K562 (cell line): ENCODE measurements around the gene CLDND2. TPM values are rescaled to one million over a fixed set of nuclear protein-coding genes. Genes with fewer than 3 reads are reported as not detected.
A peak's percentile ranks its signal among the peaks of the same experiment; 100 is the strongest.

ENCODE experiments used
- ATAC-seq: fragments of 200-7000 bp; cut with Tn5 transposase; 3 replicates; pipeline ENCODE4 v1.9.1; 2020; ENCODE audit warnings: moderate library complexity
- BruUV-seq: library from RNA; stranded (reverse); fragments of 400-500 nt; replicated peaks from 2 replicates; lab custom pipeline; 2021; lab: Mats Ljungman, UMichigan
- CTCF ChIA-PET: fragments of 300-600 bp; formaldehyde crosslinking; extraction: SDS; loops from one replicate; lab custom pipeline; 2021; ENCODE audit warnings: low intra/inter-chr PET ratio; lab: Yijun Ruan, JAX
- POLR2A ChIA-PET: fragments of 300-600, 350-650 bp; sonication (Branson Sonifier 250); formaldehyde crosslinking; extraction: SDS; loops from one replicate; lab custom pipeline; 2021; ENCODE audit warnings: antibody characterized with exemption, inconsistent platforms; lab: Yijun Ruan, JAX
- DNase-seq, 4 experiments: peaks; one replicate each; pipeline versions ENCODE4 v3.0.0 to v3.0.0-alpha.2; 2011 to 2018; ENCODE audit warnings: low spot score in 3 of 4, mixed read lengths in 3 of 4; ENCODE audit errors: extremely low read depth in 1 of 4
- FAIRE-seq: peaks from 2 replicates; lab custom pipeline; 2011; peaks lifted over from hg19 to GRCh38; lab: Jason Lieb, UNC
- H2AFZ ChIP-seq: 2 replicates; pipeline ENCODE4 v1.6.0; 2011; ENCODE audit warnings: low read depth, low read length, control low read depth, inconsistent platforms
- H3K27ac ChIP-seq: fragments of 200-600 bp; 3 replicates; pipeline ENCODE4 v1.8.0; 2011; ENCODE audit warnings: low read depth, mild to moderate bottlenecking, control low read depth, inconsistent platforms, low read length, moderate library complexity, mixed read lengths; ENCODE audit errors: extremely low read depth
- H3K27me3 ChIP-seq, 2 experiments: fragments of 300-600 bp in 1 of 2; 2 replicates in 1 of 2; 3 replicates in 1 of 2; pipeline versions ENCODE4 v1.6.0 to v1.8.0; 2011; ENCODE audit warnings: inconsistent platforms in 2 of 2, low read length in 2 of 2, mild to moderate bottlenecking in 1 of 2, mixed read lengths in 1 of 2, moderate library complexity in 1 of 2; ENCODE audit not compliant: control insufficient read depth in 2 of 2, insufficient read depth in 2 of 2
- H3K36me3 ChIP-seq: fragments of 300-600 bp; 3 replicates; pipeline ENCODE4 v1.8.0; 2011; ENCODE audit warnings: mild to moderate bottlenecking, low read length, inconsistent platforms; ENCODE audit not compliant: control insufficient read depth, insufficient read depth
- H3K4me1 ChIP-seq, 2 experiments: fragments of 200-600 bp in 1 of 2; replicated peaks in 1 of 2; 2 replicates in 1 of 2; 3 replicates in 1 of 2; pipeline versions ENCODE4 v1.5.1 to v1.8.0; 2011; ENCODE audit warnings: inconsistent platforms in 2 of 2, low read length in 2 of 2, mild to moderate bottlenecking in 1 of 2, mixed read lengths in 1 of 2, moderate library complexity in 1 of 2; ENCODE audit not compliant: control insufficient read depth in 2 of 2, insufficient read depth in 2 of 2
- H3K4me2 ChIP-seq: 2 replicates; pipeline ENCODE4 v1.6.1; 2011; ENCODE audit warnings: low read length, control low read depth, inconsistent platforms, mixed read lengths; ENCODE audit not compliant: insufficient read depth
- H3K4me3 ChIP-seq: fragments of 200-600 bp; sonication (generic), shearing (Covaris generic); 2 replicates; pipeline ENCODE4 v1.5.1; 2016; ENCODE audit warnings: control low read depth, inconsistent platforms
- H3K79me2 ChIP-seq: fragments of 200-600 bp; 3 replicates; pipeline ENCODE4 v1.8.0; 2011; ENCODE audit warnings: low read length, inconsistent platforms; ENCODE audit not compliant: control insufficient read depth, insufficient read depth
- H3K9ac ChIP-seq, 2 experiments: 2 replicates each; pipeline versions ENCODE4 v1.6.0 to v1.6.1; 2011; ENCODE audit warnings: low read depth in 2 of 2, low read length in 2 of 2, control low read depth in 1 of 2, inconsistent platforms in 1 of 2, mild to moderate bottlenecking in 1 of 2, mixed read lengths in 1 of 2; ENCODE audit not compliant: insufficient read depth in 1 of 2
- H3K9me1 ChIP-seq: one replicate; pipeline ENCODE4 v1.6.0; 2011; ENCODE audit warnings: inconsistent platforms, mild to moderate bottlenecking, low read length, moderate library complexity; ENCODE audit not compliant: control insufficient read depth, insufficient read depth
- H3K9me3 ChIP-seq: replicated peaks from 2 replicates; pipeline ENCODE4 v1.5.1; 2011; ENCODE audit warnings: low read depth, low read length, inconsistent platforms; ENCODE audit not compliant: control insufficient read depth, insufficient read depth
- H4K20me1 ChIP-seq: replicated peaks from 2 replicates; pipeline ENCODE4 v1.6.1; 2011; ENCODE audit warnings: low read length, inconsistent platforms, mixed read lengths; ENCODE audit not compliant: control insufficient read depth, insufficient read depth
- BRD4 ChIP-seq: fragments of 200-600 bp; sonication (generic); IDR thresholded peaks from 2 replicates; pipeline ENCODE4 v1.6.1; 2017; ENCODE audit warnings: inconsistent platforms
- DNMT1 ChIP-seq: fragments of 450-650 bp; IDR thresholded peaks from 2 replicates; pipeline ENCODE4 v1.6.1; 2016; ENCODE audit warnings: antibody characterized with exemption, mild to moderate bottlenecking
- ELF1 ChIP-seq: fragments of 200-800 bp; sonication (Bioruptor generic); IDR thresholded peaks from 2 replicates; pipeline ENCODE4 v1.6.1; 2016; ENCODE audit warnings: missing genetic modification characterization, missing compliant biosample characterization
- HDAC3 ChIP-seq: fragments of 450-650 bp; IDR thresholded peaks from 2 replicates; pipeline ENCODE4 v1.6.1; 2018; ENCODE audit warnings: borderline replicate concordance, mild to moderate bottlenecking, moderate library complexity; ENCODE audit not compliant: partially characterized antibody
- HIVEP1 ChIP-seq: fragments of 250-450 bp; sonication (Bioruptor Pico); IDR thresholded peaks from 2 replicates; pipeline ENCODE4 v1.4.0; 2020; ENCODE audit warnings: mild to moderate bottlenecking
- HNRNPL ChIP-seq: fragments of 200-400 bp; formaldehyde crosslinking; IDR thresholded peaks from 2 replicates; pipeline ENCODE4 v1.6.1; 2017; ENCODE audit warnings: low read depth, mild to moderate bottlenecking, low read length
- JUND ChIP-seq, 2 experiments: IDR thresholded peaks; 2 replicates in 1 of 2; 3 replicates in 1 of 2; pipeline ENCODE4 v1.6.1; 2011; ENCODE audit warnings: borderline replicate concordance in 2 of 2, low read depth in 2 of 2, low read length in 2 of 2, improper control_type of control experiment in 1 of 2, missing biosample characterization in 1 of 2, missing genetic modification characterization in 1 of 2, missing genetic modification reagents in 1 of 2
- KDM2B ChIP-seq: fragments of 250-450 bp; sonication (Bioruptor Pico); IDR thresholded peaks from 2 replicates; pipeline ENCODE4 v1.8.0; 2021; ENCODE audit warnings: mild to moderate bottlenecking, moderate library complexity
- MCM2 ChIP-seq: fragments of 450-650 bp; IDR thresholded peaks from 2 replicates; pipeline ENCODE4 v1.6.1; 2017; ENCODE audit warnings: low read depth, mild to moderate bottlenecking
- NFIX ChIP-seq: fragments of 250-450 bp; sonication (Bioruptor Pico); IDR thresholded peaks from 2 replicates; pipeline ENCODE4 v1.4.0; 2020; ENCODE audit warnings: low read depth, mild to moderate bottlenecking, moderate library complexity
- PML ChIP-seq: IDR thresholded peaks from 2 replicates; pipeline ENCODE4 v1.6.1; 2012; ENCODE audit warnings: low read length, inconsistent platforms
- POLR2AphosphoS2 ChIP-seq: IDR thresholded peaks from 2 replicates; pipeline ENCODE4 v1.6.1; 2012; ENCODE audit warnings: low read length, improper control_type of control experiment
- RBM22 ChIP-seq: fragments of 200-400 bp; formaldehyde crosslinking; IDR thresholded peaks from 2 replicates; pipeline ENCODE4 v1.6.1; 2018; ENCODE audit warnings: low read length, low read depth; ENCODE audit not compliant: poor library complexity, severe bottlenecking
- SETDB1 ChIP-seq: IDR thresholded peaks from one replicate; pipeline ENCODE4 v1.6.1; 2012; ENCODE audit warnings: low read length, control low read depth, inconsistent platforms
- STAT5A ChIP-seq: IDR thresholded peaks from 2 replicates; pipeline ENCODE4 v1.6.1; 2012; ENCODE audit warnings: low read length, inconsistent platforms, borderline replicate concordance
- TCF15 ChIP-seq: fragments of 250-450 bp; sonication (Bioruptor Pico); IDR thresholded peaks from 2 replicates; pipeline ENCODE4 v1.8.0; 2022; ENCODE audit warnings: moderate library complexity, mild to moderate bottlenecking, inconsistent platforms
- YY1 ChIP-seq, 3 experiments: IDR thresholded peaks; 2 replicates each; pipeline ENCODE4 v1.6.1; 2011; ENCODE audit warnings: low read length in 2 of 3, mild to moderate bottlenecking in 2 of 3, moderate library complexity in 2 of 3, borderline replicate concordance in 1 of 3, control low read depth in 1 of 3, low read depth in 1 of 3; ENCODE audit not compliant: insufficient read depth in 3 of 3, insufficient replicate concordance in 2 of 3, control insufficient read depth in 1 of 3, insufficient read length in 1 of 3; ENCODE audit errors: extremely low read depth in 1 of 3
- ZBTB7A ChIP-seq: IDR thresholded peaks from 2 replicates; pipeline ENCODE4 v1.6.1; 2011; ENCODE audit warnings: low read depth, mild to moderate bottlenecking, low read length, moderate library complexity, borderline replicate concordance; ENCODE audit not compliant: control insufficient read depth
- ZNF431 ChIP-seq: sonication (generic); formaldehyde crosslinking; IDR thresholded peaks from 2 replicates; pipeline ENCODE4 v1.8.0; 2022; ENCODE audit warnings: mild to moderate bottlenecking, missing genetic modification reagents
- ZNF551 ChIP-seq: fragments of 250-450 bp; sonication (Bioruptor Pico); IDR thresholded peaks from 2 replicates; pipeline ENCODE4 v1.5.0; 2021; ENCODE audit warnings: mild to moderate bottlenecking, moderate library complexity
- ZNF764 ChIP-seq: fragments of 250-450 bp; sonication (Bioruptor Pico); IDR thresholded peaks from 2 replicates; pipeline ENCODE4 v1.4.0; 2020; ENCODE audit warnings: low read depth, mild to moderate bottlenecking, moderate library complexity
- WGBS: fragments of 100-300 bp; shearing (Covaris generic); methylation state at CpG from one replicate; pipeline ENCODE4 v1.1.6; 2016; ENCODE audit warnings: low coverage, mixed read lengths; ENCODE audit not compliant: insufficient coverage; ENCODE audit errors: missing lambda C conversion rate; 5-methylcytosine and 5-hydroxymethylcytosine counted together
- in situ Hi-C: fragments of 300-500 bp; cut with MboI; formaldehyde crosslinking; loops from 4 replicates; pipeline ENCODE4 v1.15.0; 2018; ENCODE audit warnings: inconsistent platforms, mixed read lengths
- intact Hi-C: fragments of 100-400 bp; cut with micrococcal nuclease; formaldehyde crosslinking; loops from 2 replicates; pipeline ENCODE4 v1.14.2; 2022
- polyA plus RNA-seq, 8 experiments: library from polyadenylated mRNA; depleted of rRNA in 4 of 8; stranded (reverse) in 5 of 8; unstranded in 3 of 8; fragments of >200 nt; fragmentation: Nextera tagmentation in 2 of 8; fragmentation: Illumina TruSeq in 1 of 8; extraction: Ambion mirVana in 2 of 8; extraction: Trizol in 1 of 8; gene quantifications; 2 replicates each; pipeline versions ENCODE4 v1.2.1 to v1.2.3, GENCODE V29; 2011 to 2014; ENCODE audit warnings: inconsistent platforms in 1 of 8, missing spikeins in 1 of 8
- total RNA-seq, 7 experiments: library from RNA; depleted of rRNA in 6 of 7; stranded (reverse); fragments of >200 nt in 6 of 7; fragmentation: Illumina TruSeq in 2 of 7; extraction: Trizol in 2 of 7; gene quantifications; 2 replicates each; pipeline versions ENCODE4 v1.2.1 to v1.2.3, GENCODE V29; 2011 to 2021; ENCODE audit warnings: low replicate concordance in 1 of 7
- TF ChIP-seq, protein P1 (sequence below): fragments of 450-650 bp; formaldehyde crosslinking; conservative IDR thresholded peaks from 2 replicates; pipeline ENCODE4 v1.4.0; 2022; ENCODE audit warnings: mild to moderate bottlenecking, missing genetic modification characterization

Gene CLDND2
- total and polyA plus RNA-seq, 9 of the 15 experiments (the other 6 are each of a cell fraction or from before 2014, with no cell fraction given): 0.45 to 4.0 (median 1.2) TPM; not detected in 3

GRCh38 chr19:51339313-51339686 is 29.5 kb downstream of the CLDND2 start:
- no peaks in the 10 kb centered on the region for H4K20me1 ChIP-seq
- DNase-seq: peak in 3 of 4 experiments; percentile 35 to 43 (median 37)
- in situ Hi-C loops (loop anchor here (5.0 kb wide), 1 partner anchor 323 kb away; no protein-coding TSS in a partner anchor), intact Hi-C loops (loop anchor here (1.0 to 5.0 kb wide), 6 partner anchors 27 to 468 kb away; partner anchors contain the start of gene ETFB)
- peaks cover 5% of the 10 kb centered on the region; the same call in 1 of the 3 replicates for H3K36me3 ChIP-seq
- under 1% methylated on average over 10 of the region's 10 CpGs for WGBS
- ATAC-seq: peak; percentile 3
- no peaks in the 10 kb centered on the region for H3K27me3 ChIP-seq
- H3K4me1 ChIP-seq: peaks cover 26 to 41% of the 10 kb centered on the region in 2 experiments; a peak in 4 of 5 replicates
- H3K4me3 ChIP-seq: peak overlapping the region; percentile 67
- CTCF ChIA-PET: interaction anchor here (0.7 to 2.4 kb wide), 6 partner anchors 55 to 444 kb away, joined by 3 to 14 read pairs (median 6); no protein-coding TSS in a partner anchor
- no TSS peak for BruUV-seq
- peak overlapping the region; percentile 58 to 84; a peak in 3 of 4 replicates for H3K9ac ChIP-seq
- FAIRE-seq: no peak
- peak overlapping the region; percentile 76 for H3K27ac ChIP-seq
- H3K79me2 ChIP-seq: no peaks in the 10 kb centered on the region
- H2AFZ ChIP-seq: peak overlapping the region; percentile 98
- peak overlapping the region; percentile 99 for H3K4me2 ChIP-seq
- H3K9me1 ChIP-seq: no peaks in the 10 kb centered on the region
- H3K9me3 ChIP-seq: no peaks in the 10 kb centered on the region
- POLR2A ChIA-PET: interaction anchor here (0.6 to 3.2 kb wide), 7 partner anchors 11 to 319 kb away, joined by 3 to 11 read pairs (median 4); no protein-coding TSS in a partner anchor
- TF ChIP-seq MCM2 (no peak), TCF15 (CRISPR knock-in tag) (peak; percentile 51; the same call in 1 of the 2 replicates), HIVEP1 (0 out of 2 replicates have a peak, but pooled peaks have one; percentile 54), DNMT1 (peak; percentile 77; the same call in 1 of the 2 replicates), STAT5A (no peak), NFIX (CRISPR knock-in tag) (no peak), HDAC3 (no peak), ZNF431 (0 out of 2 replicates have a peak, but pooled peaks have one; percentile 51), ZNF764 (CRISPR knock-in tag) (no peak), ELF1 (no peak), POLR2AphosphoS2 (no peak), SETDB1 (no peak), KDM2B (no peak), JUND (IDR thresholded peaks at IDR 0.05; ENCODE audit: borderline replicate concordance, low read depth, low read length) (no peak), JUND (tag; IDR thresholded peaks at IDR 0.05; ENCODE audit: borderline replicate concordance, low read depth, low read length) (no peak), BRD4 (no peak), ZNF551 (no peak), PML (no peak), ZBTB7A (no peak), YY1 (IDR thresholded peaks at IDR 0.05; ENCODE audit: borderline replicate concordance in 1 of 3, control insufficient read depth in 1 of 3, extremely low read depth in 1 of 3, insufficient read depth in 3 of 3, insufficient read length in 1 of 3, insufficient replicate concordance in 2 of 3, low read depth in 1 of 3, low read length in 2 of 3) (no peak), HNRNPL (no peak), RBM22 (no peak)
- TF ChIP-seq, protein P1, sequence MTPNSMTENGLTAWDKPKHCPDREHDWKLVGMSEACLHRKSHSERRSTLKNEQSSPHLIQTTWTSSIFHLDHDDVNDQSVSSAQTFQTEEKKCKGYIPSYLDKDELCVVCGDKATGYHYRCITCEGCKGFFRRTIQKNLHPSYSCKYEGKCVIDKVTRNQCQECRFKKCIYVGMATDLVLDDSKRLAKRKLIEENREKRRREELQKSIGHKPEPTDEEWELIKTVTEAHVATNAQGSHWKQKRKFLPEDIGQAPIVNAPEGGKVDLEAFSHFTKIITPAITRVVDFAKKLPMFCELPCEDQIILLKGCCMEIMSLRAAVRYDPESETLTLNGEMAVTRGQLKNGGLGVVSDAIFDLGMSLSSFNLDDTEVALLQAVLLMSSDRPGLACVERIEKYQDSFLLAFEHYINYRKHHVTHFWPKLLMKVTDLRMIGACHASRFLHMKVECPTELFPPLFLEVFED (CRISPR knock-in tag): peak; percentile 91
